MM.1S (cell line): ENCODE data around the gene GULP1.

Experiments
- EZH2phosphoT487 ChIP-seq: fragments of 300-600 bp; sonication (generic); IDR thresholded peaks from 2 replicates; pipeline ENCODE4 v1.6.1; 2018; ENCODE audit warnings: antibody characterized with exemption, low read length
- TF ChIP-seq, protein P1 (sequence below): fragments of 300-600 bp; sonication (generic); IDR thresholded peaks from 2 replicates; pipeline ENCODE4 v1.5.1; 2016; ENCODE audit warnings: antibody characterized with exemption, low read length, mixed read lengths

DNA sequence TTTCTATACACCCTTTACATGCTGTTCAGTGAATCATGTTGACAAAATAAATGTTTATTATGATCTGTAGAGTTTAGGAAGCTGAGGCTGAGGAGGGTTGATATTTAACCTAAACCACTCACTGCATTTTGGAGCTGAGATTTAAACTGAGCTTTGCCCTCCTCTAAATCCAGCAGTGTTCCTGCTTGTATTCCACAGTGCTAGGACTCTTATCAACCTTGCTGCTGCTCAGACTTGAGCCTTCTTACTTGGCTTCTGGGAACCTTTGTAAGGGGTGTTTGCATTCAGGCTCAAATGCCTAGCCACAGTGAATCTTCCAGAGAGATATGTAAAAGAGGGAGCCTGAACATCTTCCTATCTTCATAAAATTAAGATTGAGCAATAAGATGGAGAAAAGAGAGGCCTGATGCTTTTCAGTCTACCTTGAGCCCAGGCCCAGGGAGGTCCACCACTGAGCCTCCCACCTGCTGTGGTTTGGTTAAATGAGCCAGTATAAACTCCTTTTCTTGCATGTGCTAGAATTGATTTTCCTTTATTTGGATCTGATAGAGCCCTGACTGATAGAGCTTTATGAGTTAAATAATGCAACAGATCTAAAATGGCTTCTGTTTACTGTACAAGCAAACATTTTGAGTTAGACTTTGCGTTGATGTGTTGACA is 149.7 kb downstream of the GULP1 start:
- TF ChIP-seq, protein P1, sequence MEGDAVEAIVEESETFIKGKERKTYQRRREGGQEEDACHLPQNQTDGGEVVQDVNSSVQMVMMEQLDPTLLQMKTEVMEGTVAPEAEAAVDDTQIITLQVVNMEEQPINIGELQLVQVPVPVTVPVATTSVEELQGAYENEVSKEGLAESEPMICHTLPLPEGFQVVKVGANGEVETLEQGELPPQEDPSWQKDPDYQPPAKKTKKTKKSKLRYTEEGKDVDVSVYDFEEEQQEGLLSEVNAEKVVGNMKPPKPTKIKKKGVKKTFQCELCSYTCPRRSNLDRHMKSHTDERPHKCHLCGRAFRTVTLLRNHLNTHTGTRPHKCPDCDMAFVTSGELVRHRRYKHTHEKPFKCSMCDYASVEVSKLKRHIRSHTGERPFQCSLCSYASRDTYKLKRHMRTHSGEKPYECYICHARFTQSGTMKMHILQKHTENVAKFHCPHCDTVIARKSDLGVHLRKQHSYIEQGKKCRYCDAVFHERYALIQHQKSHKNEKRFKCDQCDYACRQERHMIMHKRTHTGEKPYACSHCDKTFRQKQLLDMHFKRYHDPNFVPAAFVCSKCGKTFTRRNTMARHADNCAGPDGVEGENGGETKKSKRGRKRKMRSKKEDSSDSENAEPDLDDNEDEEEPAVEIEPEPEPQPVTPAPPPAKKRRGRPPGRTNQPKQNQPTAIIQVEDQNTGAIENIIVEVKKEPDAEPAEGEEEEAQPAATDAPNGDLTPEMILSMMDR = no peak
- no peak for TF ChIP-seq EZH2phosphoT487
